A549 (cell line): ENCODE data around the gene CACNG7. TPM values are rescaled to one million over a fixed set of nuclear protein-coding genes. Genes with fewer than 3 reads are reported as not detected.
A peak's percentile ranks its signal among the peaks of the same experiment; 100 is the strongest.

Source experiments
- ATAC-seq, 2 experiments: fragments of 200-7000 bp in 1 of 2; fragments of >200 bp in 1 of 2; cut with Nextera tagmentation in 1 of 2; cut with Tn5 transposase in 1 of 2; 3 replicates each; pipeline versions ENCODE4 v1.8.0 to v1.9.1; 2018 to 2020; ENCODE audit warnings: mild to moderate bottlenecking in 1 of 2, moderate library complexity in 1 of 2
- CTCF ChIA-PET: fragments of 300-600 bp; sonication (Branson Sonifier 250); formaldehyde crosslinking; extraction: SDS; loops from one replicate; lab custom pipeline; 2021; ENCODE audit warnings: antibody characterized with exemption, inconsistent platforms; lab: Yijun Ruan, JAX
- POLR2A ChIA-PET: fragments of 350-600 bp; formaldehyde crosslinking; extraction: SDS; loops from one replicate; lab custom pipeline; 2021; ENCODE audit warnings: antibody characterized with exemption, inconsistent platforms; lab: Yijun Ruan, JAX
- DNase-seq, 2 experiments: peaks; one replicate each; pipeline versions ENCODE4 v3.0.0 to v3.0.0-alpha.2; 2011 to 2016; ENCODE audit warnings: low read depth in 1 of 2, low spot score in 1 of 2
- FAIRE-seq: peaks from 2 replicates; lab custom pipeline; 2011; peaks lifted over from hg19 to GRCh38; lab: Jason Lieb, UNC
- H3K27ac ChIP-seq, 2 experiments: fragments of >200 bp; sonication (Bioruptor Twin); formaldehyde crosslinking; 3 replicates each; pipeline ENCODE4 v1.5.1; 2016 to 2017
- H3K4me1 ChIP-seq: fragments of >200 bp; sonication (Bioruptor Twin); formaldehyde crosslinking; 3 replicates; pipeline ENCODE4 v1.6.1; 2016
- H3K4me2 ChIP-seq: fragments of >200 bp; sonication (Bioruptor Twin); formaldehyde crosslinking; 3 replicates; pipeline ENCODE4 v1.6.1; 2016
- H3K4me3 ChIP-seq: fragments of >200 bp; sonication (Bioruptor Twin); formaldehyde crosslinking; 3 replicates; pipeline ENCODE4 v1.5.1; 2016
- H3K9me3 ChIP-seq: fragments of >200 bp; sonication (Bioruptor Twin); formaldehyde crosslinking; 3 replicates; pipeline ENCODE4 v1.6.1; 2016
- BHLHE40 ChIP-seq: IDR thresholded peaks from 2 replicates; pipeline ENCODE4 v1.6.1; 2012; ENCODE audit warnings: low read depth, low read length, inconsistent platforms
- CEBPB ChIP-seq, 2 experiments: fragments of >200 bp in 1 of 2; sonication (Bioruptor Twin) in 1 of 2; formaldehyde crosslinking in 1 of 2; IDR thresholded peaks; 2 replicates each; pipeline ENCODE4 v1.6.1; 2012 to 2016
- EHF ChIP-seq: fragments of 250-450 bp; sonication (Bioruptor Pico); IDR thresholded peaks from 2 replicates; pipeline ENCODE4 v1.5.0; 2020; ENCODE audit warnings: mild to moderate bottlenecking
- EP300 ChIP-seq, 2 experiments: fragments of >200 bp; sonication (Bioruptor Twin); formaldehyde crosslinking; IDR thresholded peaks; 2 replicates in 1 of 2; 3 replicates in 1 of 2; pipeline ENCODE4 v1.6.1; 2016 to 2017
- ESRRA ChIP-seq: fragments of 150-350 bp; IDR thresholded peaks from 2 replicates; pipeline ENCODE4 v1.6.1; 2014; ENCODE audit warnings: mild to moderate bottlenecking, low read length, borderline replicate concordance
- FOSB ChIP-seq: fragments of 250-450 bp; sonication (Bioruptor Pico); IDR thresholded peaks from 2 replicates; pipeline ENCODE4 v1.5.0; 2020; ENCODE audit warnings: mild to moderate bottlenecking, moderate library complexity
- GATA3 ChIP-seq: IDR thresholded peaks from 2 replicates; pipeline ENCODE4 v1.6.1; 2012; ENCODE audit warnings: borderline replicate concordance
- HEYL ChIP-seq: fragments of 250-450 bp; sonication (Bioruptor Pico); IDR thresholded peaks from 2 replicates; pipeline ENCODE4 v1.8.0; 2021; ENCODE audit warnings: mild to moderate bottlenecking, moderate library complexity
- HOXB5 ChIP-seq: fragments of 250-450 bp; sonication (Bioruptor Pico); IDR thresholded peaks from 2 replicates; pipeline ENCODE4 v1.5.0; 2020; ENCODE audit warnings: mild to moderate bottlenecking, moderate library complexity
- JUN ChIP-seq, 2 experiments: fragments of >200 bp; sonication (Bioruptor Twin); formaldehyde crosslinking; IDR thresholded peaks; 2 replicates in 1 of 2; 3 replicates in 1 of 2; pipeline ENCODE4 v1.6.1; 2016 to 2017
- RARB ChIP-seq: fragments of 250-450 bp; sonication (Bioruptor Pico); IDR thresholded peaks from 2 replicates; pipeline ENCODE4 v1.8.0; 2021; ENCODE audit warnings: mild to moderate bottlenecking, moderate library complexity
- SMC3 ChIP-seq: fragments of >200 bp; sonication (Bioruptor Twin); formaldehyde crosslinking; IDR thresholded peaks from 3 replicates; pipeline ENCODE4 v1.6.1; 2018; ENCODE audit warnings: inconsistent platforms
- TFCP2L1 ChIP-seq: fragments of 250-450 bp; sonication (Bioruptor Pico); IDR thresholded peaks from 2 replicates; pipeline ENCODE4 v1.5.0; 2021; ENCODE audit warnings: mild to moderate bottlenecking
- TP53 ChIP-seq: fragments of 250-450 bp; sonication (Bioruptor Pico); IDR thresholded peaks from 2 replicates; pipeline ENCODE4 v1.5.0; 2021; ENCODE audit warnings: mild to moderate bottlenecking, moderate library complexity
- ZFP36 ChIP-seq: fragments of 450-650 bp; IDR thresholded peaks from 2 replicates; pipeline ENCODE4 v1.6.1; 2014; ENCODE audit warnings: borderline replicate concordance; ENCODE audit not compliant: partially characterized antibody
- WGBS: methylation state at CpG from one replicate; pipeline ENCODE4 v1.1.6; 2017; ENCODE audit errors: missing lambda C conversion rate; 5-methylcytosine and 5-hydroxymethylcytosine counted together
- polyA plus RNA-seq, 4 experiments: library from polyadenylated mRNA; depleted of rRNA in 3 of 4; stranded (reverse); fragments of >200 nt; fragmentation: RNase III in 1 of 4; extraction: RNeasy Plus Mini Kit Qiagen cat#74134 plus additional on column Dnase treatment in 1 of 4; gene quantifications; 2 replicates in 3 of 4; 3 replicates in 1 of 4; pipeline ENCODE4 v1.2.3, GENCODE V29; 2011 to 2017
- TF ChIP-seq, protein P1 (sequence below): fragments of 250-450 bp; sonication (Bioruptor Pico); IDR thresholded peaks from 2 replicates; pipeline ENCODE4 v1.5.0; 2020; ENCODE audit warnings: low read depth, mild to moderate bottlenecking, moderate library complexity
- TF ChIP-seq, protein P2 (sequence below): IDR thresholded peaks from 2 replicates; pipeline ENCODE4 v1.6.1; 2012; ENCODE audit warnings: low read depth, borderline replicate concordance
- TF ChIP-seq, protein P3 (sequence below): fragments of 450-650 bp; IDR thresholded peaks from 2 replicates; pipeline ENCODE4 v1.6.1; 2014; ENCODE audit warnings: antibody characterized with exemption
- TF ChIP-seq, protein P4 (sequence below): fragments of 150-350 bp; IDR thresholded peaks from 2 replicates; pipeline ENCODE4 v1.6.1; 2014; ENCODE audit warnings: low read depth, mild to moderate bottlenecking, low read length
- TF ChIP-seq, protein P5 (sequence below): fragments of >200 bp; sonication (Bioruptor Twin); formaldehyde crosslinking; IDR thresholded peaks from 3 replicates; pipeline ENCODE4 v1.6.1; 2016

The CACNG7 gene
- polyA plus RNA-seq, 2 of the 4 experiments (the other 2 are of a cell fraction) = 7.6 to 11.5 TPM

DNA sequence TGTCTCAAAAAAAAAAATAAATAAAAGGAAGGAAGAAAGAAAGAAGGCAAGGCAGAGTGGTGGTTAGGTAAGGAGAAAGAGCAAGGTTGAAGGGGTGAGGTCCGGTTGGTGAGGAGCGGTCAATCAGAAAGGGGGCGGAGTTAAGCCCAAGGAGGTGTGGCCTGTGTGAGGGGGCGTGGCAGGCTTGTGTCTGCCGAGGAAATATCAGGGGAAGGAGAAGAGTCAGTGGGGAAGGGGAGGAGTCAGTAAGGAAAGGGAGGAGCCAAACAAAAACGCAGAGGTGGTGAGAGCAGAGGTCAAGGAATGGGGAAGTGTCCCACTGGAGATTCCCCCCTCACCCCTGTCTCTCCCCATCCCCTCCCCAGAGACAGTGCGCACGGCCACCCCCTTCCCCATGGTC, 5.9 kb downstream of the CACNG7 start:
- WGBS = 60% methylated on average over 8 of the region's 8 CpGs
- peaks cover 4% of the 10 kb centered on the region; the same call in 2 of the 3 replicates for H3K4me1 ChIP-seq
- CTCF ChIA-PET = interaction anchor here (1.2 kb wide), 1 partner anchor 91 kb away, joined by 6 read pairs; no protein-coding TSS in a partner anchor
- POLR2A ChIA-PET = no interaction called here
- H3K9me3 ChIP-seq = no peaks in the 10 kb centered on the region
- FAIRE-seq (no peak), ATAC-seq (peak; percentile 31 to 71; a peak in 3 of 6 replicates), DNase-seq (peak in 1 of 2 experiments; percentile 52)
- TF ChIP-seq, protein P1, sequence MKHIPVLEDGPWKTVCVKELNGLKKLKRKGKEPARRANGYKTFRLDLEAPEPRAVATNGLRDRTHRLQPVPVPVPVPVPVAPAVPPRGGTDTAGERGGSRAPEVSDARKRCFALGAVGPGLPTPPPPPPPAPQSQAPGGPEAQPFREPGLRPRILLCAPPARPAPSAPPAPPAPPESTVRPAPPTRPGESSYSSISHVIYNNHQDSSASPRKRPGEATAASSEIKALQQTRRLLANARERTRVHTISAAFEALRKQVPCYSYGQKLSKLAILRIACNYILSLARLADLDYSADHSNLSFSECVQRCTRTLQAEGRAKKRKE (CRISPR knock-in tag) = no peak; the same call in 1 of the 2 replicates
- no peak for TF ChIP-seq ZFP36
- TF ChIP-seq, protein P2, sequence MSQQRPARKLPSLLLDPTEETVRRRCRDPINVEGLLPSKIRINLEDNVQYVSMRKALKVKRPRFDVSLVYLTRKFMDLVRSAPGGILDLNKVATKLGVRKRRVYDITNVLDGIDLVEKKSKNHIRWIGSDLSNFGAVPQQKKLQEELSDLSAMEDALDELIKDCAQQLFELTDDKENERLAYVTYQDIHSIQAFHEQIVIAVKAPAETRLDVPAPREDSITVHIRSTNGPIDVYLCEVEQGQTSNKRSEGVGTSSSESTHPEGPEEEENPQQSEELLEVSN = no peak
- TF ChIP-seq TP53 (CRISPR knock-in tag) = no peak
- no peak for TF ChIP-seq ESRRA
- TF ChIP-seq, protein P3, sequence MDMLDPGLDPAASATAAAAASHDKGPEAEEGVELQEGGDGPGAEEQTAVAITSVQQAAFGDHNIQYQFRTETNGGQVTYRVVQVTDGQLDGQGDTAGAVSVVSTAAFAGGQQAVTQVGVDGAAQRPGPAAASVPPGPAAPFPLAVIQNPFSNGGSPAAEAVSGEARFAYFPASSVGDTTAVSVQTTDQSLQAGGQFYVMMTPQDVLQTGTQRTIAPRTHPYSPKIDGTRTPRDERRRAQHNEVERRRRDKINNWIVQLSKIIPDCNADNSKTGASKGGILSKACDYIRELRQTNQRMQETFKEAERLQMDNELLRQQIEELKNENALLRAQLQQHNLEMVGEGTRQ = no peak
- TF ChIP-seq HEYL = no peak
- no peak for TF ChIP-seq EP300 (IDR thresholded peaks at IDR 0.05)
- no peak for TF ChIP-seq FOSB (CRISPR knock-in tag)
- H3K27ac ChIP-seq = no peak overlapping the region
- no peak overlapping the region for H3K4me3 ChIP-seq
- no peak overlapping the region for H3K4me2 ChIP-seq

DNA sequence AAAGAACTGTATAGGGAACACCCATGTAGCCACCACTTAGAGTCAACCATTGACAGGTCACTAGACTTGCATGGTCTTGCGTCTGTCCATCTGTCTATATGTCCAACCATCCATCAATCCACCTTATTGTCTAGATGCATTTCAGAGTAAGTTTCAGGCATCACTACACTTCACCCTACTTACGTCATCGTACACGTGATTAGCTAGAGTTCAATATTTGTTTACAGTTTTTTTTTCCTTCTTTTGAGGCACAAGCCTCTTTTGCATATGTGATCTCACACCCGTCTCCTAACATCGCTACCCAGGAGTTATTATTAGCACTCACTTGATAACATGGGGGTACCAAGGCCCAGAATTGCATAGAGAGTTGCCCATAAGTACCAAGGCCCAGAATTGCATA, 6.9 kb downstream of the CACNG7 start:
- H3K4me3 ChIP-seq = no peak overlapping the region
- ATAC-seq (no peak), FAIRE-seq (no peak), DNase-seq (no peak)
- CTCF ChIA-PET = interaction anchor here (0.6 to 2.1 kb wide), 2 partner anchors 11 to 107 kb away, joined by 5 read pairs; no protein-coding TSS in a partner anchor
- H3K27ac ChIP-seq = no peak overlapping the region
- H3K4me1 ChIP-seq = no peaks in the 10 kb centered on the region
- TF ChIP-seq GATA3 (no peak), RARB (CRISPR knock-in tag) (no peak), TFCP2L1 (CRISPR knock-in tag) (no peak), BHLHE40 (no peak), SMC3 (no peak), CEBPB (IDR thresholded peaks at IDR 0.05) (no peak), HOXB5 (CRISPR knock-in tag) (no peak), JUN (IDR thresholded peaks at IDR 0.05) (no peak), EHF (CRISPR knock-in tag) (no peak)
- TF ChIP-seq, protein P4, sequence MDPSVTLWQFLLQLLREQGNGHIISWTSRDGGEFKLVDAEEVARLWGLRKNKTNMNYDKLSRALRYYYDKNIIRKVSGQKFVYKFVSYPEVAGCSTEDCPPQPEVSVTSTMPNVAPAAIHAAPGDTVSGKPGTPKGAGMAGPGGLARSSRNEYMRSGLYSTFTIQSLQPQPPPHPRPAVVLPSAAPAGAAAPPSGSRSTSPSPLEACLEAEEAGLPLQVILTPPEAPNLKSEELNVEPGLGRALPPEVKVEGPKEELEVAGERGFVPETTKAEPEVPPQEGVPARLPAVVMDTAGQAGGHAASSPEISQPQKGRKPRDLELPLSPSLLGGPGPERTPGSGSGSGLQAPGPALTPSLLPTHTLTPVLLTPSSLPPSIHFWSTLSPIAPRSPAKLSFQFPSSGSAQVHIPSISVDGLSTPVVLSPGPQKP = no peak
- TF ChIP-seq, protein P5, sequence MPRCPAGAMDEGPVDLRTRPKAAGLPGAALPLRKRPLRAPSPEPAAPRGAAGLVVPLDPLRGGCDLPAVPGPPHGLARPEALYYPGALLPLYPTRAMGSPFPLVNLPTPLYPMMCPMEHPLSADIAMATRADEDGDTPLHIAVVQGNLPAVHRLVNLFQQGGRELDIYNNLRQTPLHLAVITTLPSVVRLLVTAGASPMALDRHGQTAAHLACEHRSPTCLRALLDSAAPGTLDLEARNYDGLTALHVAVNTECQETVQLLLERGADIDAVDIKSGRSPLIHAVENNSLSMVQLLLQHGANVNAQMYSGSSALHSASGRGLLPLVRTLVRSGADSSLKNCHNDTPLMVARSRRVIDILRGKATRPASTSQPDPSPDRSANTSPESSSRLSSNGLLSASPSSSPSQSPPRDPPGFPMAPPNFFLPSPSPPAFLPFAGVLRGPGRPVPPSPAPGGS = no peak
- 90% methylated on average over 6 of the region's 6 CpGs for whole genome bisulfite sequencing
- POLR2A ChIA-PET = no interaction called here
- no peak overlapping the region for H3K4me2 ChIP-seq
- H3K9me3 ChIP-seq = no peaks in the 10 kb centered on the region
